NCI-H1436 (cell line): ENCODE results near the gene HOTAIR.

Experiments
- DNase-seq: peaks from one replicate; lab custom pipeline; 2025; lab: John Stamatoyannopoulos, UW

The HOTAIR gene

GRCh38 chr12:53960187-53961024, 14.3 kb downstream of the HOTAIR start:
- DNase-seq: no peak

GRCh38 chr12:53959314-53959713, 15.4 kb downstream of the HOTAIR start:
- DNase-seq: no peak

GRCh38 chr12:53958128-53958527, 16.6 kb downstream of the HOTAIR start:
- DNase-seq: no peak

GRCh38 chr12:53956914-53957536, 17.7 kb downstream of the HOTAIR start:
- DNase-seq: no peak

- DNase-seq: no peak
Observed at GRCh38 chr12:53956251-53956887, 18.4 kb downstream of the HOTAIR start.

GRCh38 chr12:53955776-53956250, 18.9 kb downstream of the HOTAIR start:
- no peak for DNase-seq

- DNase-seq: no peak
Observed at GRCh38 chr12:53955036-53955775, 19.5 kb downstream of the HOTAIR start.

GRCh38 chr12:53954694-53955035, 20.1 kb downstream of the HOTAIR start, which contains the start of gene HOXC12:
TSS of gene HOXC12 (plus strand) at chr12:53954903. CDS start at chr12:53954930, 27 bp downstream.
- no peak for DNase-seq

- no peak for DNase-seq
Observed at GRCh38 chr12:53953831-53954693, 20.7 kb downstream of the HOTAIR start.

GRCh38 chr12:53952871-53953734, 21.7 kb downstream of the HOTAIR start:
- no peak for DNase-seq

GRCh38 chr12:53952335-53952694, 22.4 kb downstream of the HOTAIR start:
- no peak for DNase-seq

GRCh38 chr12:53951577-53952334, 23.0 kb downstream of the HOTAIR start:
- no peak for DNase-seq

GRCh38 chr12:53950789-53951576, 23.8 kb downstream of the HOTAIR start:
- DNase-seq: no peak

- DNase-seq: no peak
Observed at GRCh38 chr12:53950437-53950773, 24.3 kb downstream of the HOTAIR start.

GRCh38 chr12:53949631-53950436, 24.9 kb downstream of the HOTAIR start:
- no peak for DNase-seq

GRCh38 chr12:53948650-53949593, 25.8 kb downstream of the HOTAIR start:
- DNase-seq: no peak

GRCh38 chr12:53947743-53948142, 27.0 kb downstream of the HOTAIR start:
- no peak for DNase-seq
